Osteocyte (in vitro differentiated cells): ENCODE measurements around the gene CD276. TPM values are rescaled to one million over a fixed set of nuclear protein-coding genes. Genes with fewer than 3 reads are reported as not detected.

ENCODE experiments used
- DNase-seq: peaks from one replicate; pipeline ENCODE4 v3.0.0; 2021; ENCODE audit warnings: mixed read lengths; ENCODE audit not compliant: unreplicated experiment; ENCODE audit errors: extremely low spot score
- H3K27ac Mint-ChIP-seq: one replicate; pipeline ENCODE4 v1.8.0; 2021; ENCODE audit warnings: mild to moderate bottlenecking, mixed read lengths; ENCODE audit not compliant: unreplicated experiment
- H3K27me3 Mint-ChIP-seq: one replicate; pipeline ENCODE4 v1.8.0; 2021; ENCODE audit warnings: mixed read lengths; ENCODE audit not compliant: unreplicated experiment
- H3K36me3 Mint-ChIP-seq: one replicate; pipeline ENCODE4 v1.8.0; 2021; ENCODE audit warnings: mixed read lengths; ENCODE audit not compliant: unreplicated experiment
- H3K4me1 Mint-ChIP-seq: one replicate; pipeline ENCODE4 v1.8.0; 2021; ENCODE audit warnings: mixed read lengths; ENCODE audit not compliant: unreplicated experiment
- H3K4me3 Mint-ChIP-seq: one replicate; pipeline ENCODE4 v1.8.0; 2021; ENCODE audit warnings: mild to moderate bottlenecking, moderate library complexity, mixed read lengths; ENCODE audit not compliant: unreplicated experiment
- H3K9me3 Mint-ChIP-seq: one replicate; pipeline ENCODE4 v1.8.0; 2021; ENCODE audit warnings: mixed read lengths; ENCODE audit not compliant: unreplicated experiment
- total RNA-seq: library from RNA; stranded (reverse); gene quantifications from 2 replicates; pipeline ENCODE4 v1.2.1, GENCODE V29; 2021
- TF ChIP-seq, protein P1 (sequence below): fragments of 200-600 bp; sonication (generic); IDR thresholded peaks from 2 replicates; pipeline ENCODE4 v1.5.0; 2021; ENCODE audit warnings: antibody characterized with exemption, mild to moderate bottlenecking, moderate library complexity

The CD276 gene
- total RNA-seq, 1 donor from 2014 or later: 147 TPM

DNA sequence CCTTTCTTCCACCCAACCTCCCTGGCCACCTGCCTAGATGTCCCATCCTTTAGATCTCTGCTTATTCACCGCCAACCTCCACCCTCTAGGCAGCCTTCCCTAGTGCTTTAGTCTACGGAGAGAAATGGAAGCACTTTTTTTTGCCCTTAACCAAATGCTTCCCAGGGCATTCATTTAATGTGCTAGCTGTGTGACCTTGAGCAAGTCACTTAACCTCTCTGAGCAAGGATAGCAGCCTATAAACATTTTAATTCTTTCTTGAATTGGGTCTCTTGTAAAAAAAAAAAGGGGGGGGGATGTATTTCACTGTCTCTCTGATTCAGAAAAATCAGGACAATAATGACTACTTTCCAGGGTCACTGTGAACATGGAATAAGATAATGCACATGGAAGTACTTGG is 72.2 kb downstream of the CD276 start:
- H3K4me3 Mint-ChIP-seq: no peak overlapping the region

DNA sequence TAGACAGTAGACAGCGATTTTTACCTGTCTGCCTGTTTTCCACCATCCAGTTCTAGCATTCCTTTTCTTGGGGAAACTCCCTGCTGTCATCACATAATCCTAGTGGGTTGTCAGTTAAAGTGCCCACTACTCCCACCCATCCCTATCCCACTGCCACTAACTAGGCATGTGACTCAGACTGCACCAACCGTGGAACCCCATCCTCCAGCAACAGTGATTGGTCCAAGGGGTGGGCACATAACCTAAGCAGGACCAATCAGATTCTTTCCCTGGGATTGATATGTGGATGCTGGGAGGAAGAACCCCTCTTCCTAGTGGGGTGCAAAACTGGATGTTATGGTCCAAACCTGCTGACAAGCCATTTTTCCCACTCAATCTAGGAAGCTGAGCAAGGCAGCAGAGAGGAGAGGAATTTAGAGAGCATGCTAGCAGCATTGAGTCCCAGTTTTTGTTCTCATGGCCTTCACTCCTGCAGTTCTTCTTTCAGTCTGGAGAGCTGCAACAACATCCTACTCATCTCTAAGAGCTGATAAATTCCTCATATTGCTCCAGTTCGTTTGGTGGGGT is 72.8 kb downstream of the CD276 start:
- no peak overlapping the region for H3K27ac Mint-ChIP-seq

More for the DNA sequence above, 72.2 kb downstream of the CD276 start:
- TF ChIP-seq, protein P1, sequence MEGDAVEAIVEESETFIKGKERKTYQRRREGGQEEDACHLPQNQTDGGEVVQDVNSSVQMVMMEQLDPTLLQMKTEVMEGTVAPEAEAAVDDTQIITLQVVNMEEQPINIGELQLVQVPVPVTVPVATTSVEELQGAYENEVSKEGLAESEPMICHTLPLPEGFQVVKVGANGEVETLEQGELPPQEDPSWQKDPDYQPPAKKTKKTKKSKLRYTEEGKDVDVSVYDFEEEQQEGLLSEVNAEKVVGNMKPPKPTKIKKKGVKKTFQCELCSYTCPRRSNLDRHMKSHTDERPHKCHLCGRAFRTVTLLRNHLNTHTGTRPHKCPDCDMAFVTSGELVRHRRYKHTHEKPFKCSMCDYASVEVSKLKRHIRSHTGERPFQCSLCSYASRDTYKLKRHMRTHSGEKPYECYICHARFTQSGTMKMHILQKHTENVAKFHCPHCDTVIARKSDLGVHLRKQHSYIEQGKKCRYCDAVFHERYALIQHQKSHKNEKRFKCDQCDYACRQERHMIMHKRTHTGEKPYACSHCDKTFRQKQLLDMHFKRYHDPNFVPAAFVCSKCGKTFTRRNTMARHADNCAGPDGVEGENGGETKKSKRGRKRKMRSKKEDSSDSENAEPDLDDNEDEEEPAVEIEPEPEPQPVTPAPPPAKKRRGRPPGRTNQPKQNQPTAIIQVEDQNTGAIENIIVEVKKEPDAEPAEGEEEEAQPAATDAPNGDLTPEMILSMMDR: no peak
- peaks cover 12% of the 10 kb centered on the region for H3K27me3 Mint-ChIP-seq
- no peaks in the 10 kb centered on the region for H3K9me3 Mint-ChIP-seq
- DNase-seq: no peak
- H3K27ac Mint-ChIP-seq: no peak overlapping the region
- H3K4me1 Mint-ChIP-seq: peaks cover 1% of the 10 kb centered on the region
- no peaks in the 10 kb centered on the region for H3K36me3 Mint-ChIP-seq

DNA sequence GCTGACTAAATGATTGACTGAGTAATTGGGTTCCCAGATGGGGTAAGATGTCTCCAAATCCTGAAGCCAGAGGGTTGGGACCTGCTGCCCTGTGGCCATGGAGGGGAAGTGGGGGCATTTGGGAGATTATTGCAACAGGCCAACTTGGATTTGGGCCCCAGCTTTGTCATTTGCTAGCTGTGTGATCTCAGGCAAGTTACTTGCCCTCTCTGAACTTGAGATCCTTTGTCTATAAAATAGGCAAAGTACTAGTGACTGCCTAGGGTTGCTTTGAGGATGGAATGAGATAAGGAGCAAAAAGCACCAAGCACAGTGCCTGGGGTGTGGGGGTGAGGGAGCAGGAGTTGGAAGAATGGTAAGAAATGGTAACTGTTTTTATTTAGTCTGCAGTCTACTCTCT is 73.4 kb downstream of the CD276 start:
- Mint-ChIP-seq H3K9me3 (no peaks in the 10 kb centered on the region), H3K27ac (no peak overlapping the region), H3K4me1 (no peaks in the 10 kb centered on the region), H3K36me3 (no peaks in the 10 kb centered on the region), H3K4me3 (no peak overlapping the region), H3K27me3 (peaks cover 12% of the 10 kb centered on the region)
- no peak for DNase-seq
- TF ChIP-seq, protein P1: no peak

More for the DNA sequence above, 72.8 kb downstream of the CD276 start:
- DNase-seq: no peak
- Mint-ChIP-seq H3K36me3 (no peaks in the 10 kb centered on the region), H3K9me3 (no peaks in the 10 kb centered on the region), H3K27me3 (peaks cover 12% of the 10 kb centered on the region), H3K4me1 (no peaks in the 10 kb centered on the region), H3K4me3 (no peak overlapping the region)
- TF ChIP-seq, protein P1: no peak

DNA sequence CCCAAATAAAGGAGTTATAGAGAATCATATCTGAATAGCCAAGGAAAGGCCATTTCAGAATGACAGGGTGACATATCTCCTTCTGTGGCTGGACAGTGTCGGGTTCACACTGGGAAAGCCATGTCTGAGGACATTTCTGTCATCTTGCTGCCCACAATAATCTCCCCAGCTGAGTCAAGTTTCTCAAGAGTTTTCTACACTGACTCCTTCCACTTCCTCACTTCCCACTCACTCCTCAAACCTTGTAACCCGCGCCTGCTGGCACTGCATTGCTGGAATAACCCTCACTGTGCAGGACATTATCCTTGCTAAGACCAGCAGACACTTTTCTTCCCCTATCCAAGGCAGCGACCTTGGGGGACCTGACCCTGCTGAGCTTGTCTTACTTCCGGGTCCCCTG is 74.3 kb downstream of the CD276 start:
- no peaks in the 10 kb centered on the region for H3K36me3 Mint-ChIP-seq
- DNase-seq: no peak
- no peak overlapping the region for H3K27ac Mint-ChIP-seq
- H3K4me1 Mint-ChIP-seq: no peaks in the 10 kb centered on the region
- no peaks in the 10 kb centered on the region for H3K9me3 Mint-ChIP-seq
- TF ChIP-seq, protein P1: no peak
- H3K27me3 Mint-ChIP-seq: peaks cover 15% of the 10 kb centered on the region
- H3K4me3 Mint-ChIP-seq: no peak overlapping the region

DNA sequence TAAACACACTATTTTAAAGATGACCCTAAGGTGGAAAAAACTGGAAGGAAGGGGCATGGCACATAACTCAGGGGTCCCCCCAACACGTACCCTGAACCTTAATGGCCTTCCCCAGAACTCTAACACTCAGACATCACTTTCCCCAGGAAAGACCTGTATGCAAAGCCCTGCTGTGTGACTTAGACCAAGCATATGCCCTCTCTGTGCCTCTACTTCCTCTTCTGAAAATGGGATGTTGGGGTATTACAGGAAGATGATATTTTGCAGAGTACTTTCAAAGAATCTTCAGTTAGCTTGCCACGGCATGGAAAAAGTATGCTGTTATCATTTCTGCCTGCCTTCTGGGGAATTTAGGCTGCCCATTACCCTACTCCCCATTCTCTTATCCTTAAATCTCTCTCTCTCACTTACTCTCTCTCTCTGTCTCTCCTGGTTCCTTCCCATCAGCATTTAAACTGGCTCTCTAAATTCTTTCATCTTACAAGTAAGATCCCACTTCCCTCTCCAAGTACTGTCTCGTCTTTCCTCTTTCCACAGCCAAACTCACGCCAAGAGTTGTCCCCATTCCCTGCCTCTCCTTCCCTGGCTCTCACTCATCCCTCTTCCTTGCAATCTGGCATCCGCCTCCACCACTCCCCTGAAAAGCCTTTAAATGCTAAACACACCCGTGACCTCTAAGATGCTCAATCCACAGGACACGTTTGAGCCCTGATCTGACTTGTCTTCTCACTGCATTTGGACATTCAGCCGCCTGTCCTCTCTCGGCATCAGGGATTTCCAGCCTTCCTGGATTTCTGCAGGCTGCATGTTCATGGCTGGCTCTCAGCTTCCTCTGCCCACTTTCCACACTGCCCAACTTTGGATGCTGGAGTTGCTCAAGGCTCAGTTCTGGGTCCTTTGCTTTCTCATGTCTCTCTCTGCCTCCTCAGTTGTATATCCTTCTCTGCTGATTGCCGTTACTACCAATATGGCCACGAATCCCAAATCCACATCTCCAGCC is 76.4 kb downstream of the CD276 start:
- H3K27me3 Mint-ChIP-seq: peaks cover 27% of the 10 kb centered on the region

More for the DNA sequence above, 76.4 kb downstream of the CD276 start:
- Mint-ChIP-seq H3K4me3 (no peak overlapping the region), H3K27ac (no peak overlapping the region), H3K4me1 (no peaks in the 10 kb centered on the region), H3K9me3 (no peaks in the 10 kb centered on the region), H3K36me3 (no peaks in the 10 kb centered on the region)
- TF ChIP-seq, protein P1: no peak
- DNase-seq: no peak
